Testis (tissue), 3 donors: Measurements from ENCODE around the gene ALDOA. TPM values are rescaled to one million over a fixed set of nuclear protein-coding genes. Genes with fewer than 3 reads are reported as not detected.

ENCODE experiments used
- DNase-seq: peaks from one replicate; pipeline ENCODE4 v3.0.0-alpha.2; 2019
- H3K27ac ChIP-seq, 2 donors: fragments of 200-600 bp; sonication (generic); one replicate each; pipeline ENCODE4 v1.5.1; 2019
- H3K27me3 ChIP-seq: fragments of 200-600 bp; sonication (generic); one replicate; pipeline ENCODE4 v1.5.1; 2019
- H3K36me3 ChIP-seq: fragments of 200-600 bp; sonication (generic); one replicate; pipeline ENCODE4 v1.5.1; 2017; ENCODE audit warnings: low read depth; ENCODE audit errors: missing control alignments
- H3K4me1 ChIP-seq: fragments of 200-600 bp; sonication (generic); one replicate; pipeline ENCODE4 v1.5.1; 2019
- H3K4me3 ChIP-seq, 2 donors: fragments of 200-600 bp; sonication (generic); one replicate each; pipeline ENCODE4 v1.5.1; 2017 to 2019
- H3K9me3 ChIP-seq: fragments of 200-600 bp; sonication (generic); one replicate; pipeline ENCODE4 v1.5.1; 2017
- POLR2A ChIP-seq: fragments of 450-650 bp; IDR thresholded peaks from one replicate; pipeline ENCODE4 v1.6.1; 2017; ENCODE audit warnings: antibody characterized with exemption, mild to moderate bottlenecking, moderate library complexity
- WGBS, 2 donors: methylation state at CpG; one replicate each; pipeline ENCODE4 v1.1.5; 2018; 5-methylcytosine and 5-hydroxymethylcytosine counted together
- intact Hi-C: fragments of 100-400 bp; cut with DNase I; formaldehyde crosslinking; loops from one replicate; pipeline ENCODE4 v1.15.1; 2023; ENCODE audit warnings: low total_unique reads
- polyA plus RNA-seq: library from polyadenylated mRNA; stranded (reverse); fragments of 350-450 nt; fragmentation: Illumina TruSeq; extraction: RNeasy Lipid Tissue Mini Kit (QIAGEN cat#74804); gene quantifications from one replicate; pipeline ENCODE4 v1.2.3, GENCODE V29; 2014; ENCODE audit warnings: low read depth, low replicate concordance; ENCODE audit not compliant: insufficient read depth
- total RNA-seq, 2 donors: library from RNA; depleted of rRNA; stranded (reverse); fragments of >200 nt; gene quantifications; one replicate each; pipeline ENCODE4 v1.2.3, GENCODE V29; 2016
- TF ChIP-seq, protein P1 (sequence below), 3 experiments: fragments of 450-650 bp in 2 of 3; fragments of 200-600 bp in 1 of 3; sonication (generic) in 1 of 3; IDR thresholded peaks; one replicate each; pipeline ENCODE4 v1.5.1; 2016 to 2019; ENCODE audit warnings: antibody characterized with exemption in 3 of 3, mild to moderate bottlenecking in 2 of 3, moderate library complexity in 1 of 3

The ALDOA gene
- total and polyA plus RNA-seq, 3 donors from 2014 or later, result 373 to 521 (median 467) TPM

DNA sequence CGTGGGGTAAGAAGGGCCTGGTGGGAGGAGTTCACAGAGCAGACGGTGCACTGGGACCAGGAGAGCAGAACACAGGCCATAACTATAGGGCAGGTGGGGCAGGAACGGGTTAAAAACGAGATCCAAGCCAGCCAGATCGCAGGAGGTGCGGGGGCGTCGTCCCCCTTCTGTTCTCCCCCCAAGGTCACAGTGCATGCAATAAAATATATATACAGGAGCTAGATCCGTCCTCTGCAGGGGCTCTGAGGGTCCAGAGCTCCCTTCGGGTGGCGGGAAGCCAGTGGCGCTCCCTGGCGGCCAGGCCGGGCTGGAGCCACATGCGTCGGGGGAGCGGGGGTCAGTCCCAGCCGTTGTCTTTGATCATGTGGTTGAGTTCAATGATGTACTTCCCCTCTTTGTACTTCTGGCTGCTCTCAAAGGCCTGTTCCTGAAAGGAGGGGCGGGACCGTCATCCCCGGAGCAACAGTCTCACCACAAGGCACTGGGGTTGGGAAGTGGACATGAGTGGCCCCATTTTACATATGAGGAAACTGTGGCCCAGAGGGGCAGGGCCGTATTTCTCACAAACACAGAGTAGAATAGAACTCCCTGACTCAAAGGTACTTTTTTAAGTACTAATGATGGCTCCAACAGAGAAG lies 26.9 kb downstream of the ALDOA start:
- no peaks in the 10 kb centered on the region for H3K27me3 ChIP-seq
- H3K27ac ChIP-seq, result peak overlapping the region; percentile 68 to 91
- H3K36me3 ChIP-seq, result no peaks in the 10 kb centered on the region
- 8 to 9% methylated on average over 13 to 22 of the region's 22 CpGs for WGBS, 2 donors
- H3K4me1 ChIP-seq, result peaks cover 33% of the 10 kb centered on the region
- no peak for TF ChIP-seq POLR2A
- TF ChIP-seq, protein P1, sequence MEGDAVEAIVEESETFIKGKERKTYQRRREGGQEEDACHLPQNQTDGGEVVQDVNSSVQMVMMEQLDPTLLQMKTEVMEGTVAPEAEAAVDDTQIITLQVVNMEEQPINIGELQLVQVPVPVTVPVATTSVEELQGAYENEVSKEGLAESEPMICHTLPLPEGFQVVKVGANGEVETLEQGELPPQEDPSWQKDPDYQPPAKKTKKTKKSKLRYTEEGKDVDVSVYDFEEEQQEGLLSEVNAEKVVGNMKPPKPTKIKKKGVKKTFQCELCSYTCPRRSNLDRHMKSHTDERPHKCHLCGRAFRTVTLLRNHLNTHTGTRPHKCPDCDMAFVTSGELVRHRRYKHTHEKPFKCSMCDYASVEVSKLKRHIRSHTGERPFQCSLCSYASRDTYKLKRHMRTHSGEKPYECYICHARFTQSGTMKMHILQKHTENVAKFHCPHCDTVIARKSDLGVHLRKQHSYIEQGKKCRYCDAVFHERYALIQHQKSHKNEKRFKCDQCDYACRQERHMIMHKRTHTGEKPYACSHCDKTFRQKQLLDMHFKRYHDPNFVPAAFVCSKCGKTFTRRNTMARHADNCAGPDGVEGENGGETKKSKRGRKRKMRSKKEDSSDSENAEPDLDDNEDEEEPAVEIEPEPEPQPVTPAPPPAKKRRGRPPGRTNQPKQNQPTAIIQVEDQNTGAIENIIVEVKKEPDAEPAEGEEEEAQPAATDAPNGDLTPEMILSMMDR (IDR thresholded peaks at IDR 0.05), result peak in 2 of 3 experiments; percentile 40 to 44
- no peaks in the 10 kb centered on the region for H3K9me3 ChIP-seq
- peak; percentile 76 for DNase-seq
- intact Hi-C loops, result no loop called here
- peak overlapping the region; percentile 61 to 70 for H3K4me3 ChIP-seq

DNA sequence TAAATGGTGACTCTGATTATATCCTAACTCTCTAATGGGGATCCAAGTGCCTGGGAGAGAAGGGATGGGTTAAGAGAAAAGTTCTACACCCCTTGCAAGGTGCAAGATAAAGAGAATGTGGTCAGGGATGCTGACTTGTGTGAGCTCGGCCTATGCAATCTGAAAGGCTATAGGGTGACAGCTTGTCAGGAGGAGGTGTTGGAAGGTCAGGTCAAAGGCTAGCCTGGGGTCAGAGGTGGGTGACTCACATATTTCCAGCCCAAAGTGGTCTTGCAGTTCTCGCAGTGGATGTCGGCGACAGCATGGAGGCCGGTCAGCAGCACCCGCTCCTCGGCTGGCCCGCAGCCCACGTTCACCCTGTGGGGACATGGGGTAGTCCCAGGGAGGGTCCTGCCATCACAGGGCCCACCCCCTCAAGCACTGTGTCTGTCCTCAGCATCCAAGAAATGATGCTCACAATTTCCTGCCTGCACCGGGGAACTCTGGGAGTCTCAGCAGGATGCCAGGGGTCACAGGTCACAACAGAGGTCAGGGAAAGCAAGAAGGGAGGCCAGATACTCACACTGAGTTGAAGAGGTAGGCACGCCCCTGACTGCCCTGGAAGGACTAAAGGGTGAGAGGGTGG lies 29.1 kb downstream of the ALDOA start:
- H3K4me1 ChIP-seq, result peaks cover 33% of the 10 kb centered on the region
- no peaks in the 10 kb centered on the region for H3K9me3 ChIP-seq
- intact Hi-C loops, result no loop called here
- peak overlapping the region; percentile 81 to 82 for H3K4me3 ChIP-seq
- DNase-seq, result no peak
- TF ChIP-seq, protein P1 (IDR thresholded peaks at IDR 0.05), result no peak
- TF ChIP-seq POLR2A, result no peak
- peak overlapping the region; percentile 95 for H3K27ac ChIP-seq
- no peaks in the 10 kb centered on the region for H3K36me3 ChIP-seq
- no peaks in the 10 kb centered on the region for H3K27me3 ChIP-seq
- WGBS, 2 donors, result 55 to 78% methylated on average over 5 to 11 of the region's 11 CpGs

GRCh38 chr16:30095166-30096078 lies 29.9 kb downstream of the ALDOA start:
- WGBS, 2 donors, result 10% methylated on average over 7 to 30 of the region's 47 CpGs

DNA sequence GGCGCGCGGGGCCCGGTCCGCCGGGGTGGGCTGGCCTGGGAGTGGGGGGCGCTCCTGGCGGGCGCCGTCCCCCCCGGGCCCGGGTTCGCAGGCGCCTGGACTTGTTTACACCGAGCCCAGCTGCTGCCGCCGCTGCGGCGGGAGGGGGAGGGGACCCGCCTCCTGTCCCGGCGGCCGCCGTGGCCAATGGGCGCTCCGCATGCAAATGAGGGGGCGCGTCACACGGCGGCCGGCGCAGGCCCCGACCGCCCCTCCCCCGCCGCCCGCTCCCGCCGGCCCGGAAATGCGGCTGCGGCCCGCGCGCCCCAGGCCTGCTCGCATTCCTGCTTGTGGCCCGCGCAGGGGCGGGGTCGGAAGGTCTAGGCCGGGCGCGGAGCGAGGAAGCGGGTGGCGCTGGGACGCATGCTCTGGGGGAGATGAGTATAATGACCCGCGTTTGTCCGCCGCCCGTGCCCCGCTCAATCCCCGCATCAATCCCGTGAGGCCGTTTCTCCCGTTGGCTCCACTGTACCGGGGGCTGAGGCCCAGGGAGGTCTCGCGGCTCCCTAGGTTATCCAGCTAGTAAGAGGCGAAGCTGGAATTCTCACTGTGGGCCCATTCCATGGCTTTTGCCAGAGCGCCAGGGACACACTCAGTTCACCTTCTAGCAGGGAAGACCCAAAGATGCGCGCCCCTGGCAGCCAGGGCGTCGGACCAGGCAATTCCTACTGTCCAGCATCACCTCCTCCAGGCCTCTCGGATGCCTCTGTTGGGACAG lies 30.7 kb downstream of the ALDOA start, which contains the start of gene YPEL3:
Gene YPEL3, minus strand, starts transcription at position 109 of the 757 bp plus-strand sequence. CDS start 731 bp downstream, outside the sequence.
- no peaks in the 10 kb centered on the region for H3K9me3 ChIP-seq
- peak; percentile 95 for DNase-seq
- H3K36me3 ChIP-seq, result no peaks in the 10 kb centered on the region
- TF ChIP-seq, protein P1 (IDR thresholded peaks at IDR 0.05), result no peak
- peak; percentile 21 for TF ChIP-seq POLR2A
- no peaks in the 10 kb centered on the region for H3K27me3 ChIP-seq
- H3K4me1 ChIP-seq, result peaks cover 24% of the 10 kb centered on the region
- WGBS, 2 donors, result 10 to 27% methylated on average over 16 to 26 of the region's 77 CpGs
- peak within 1 kb of the TSS; percentile 95 for H3K27ac ChIP-seq
- intact Hi-C loops, result no loop called here
- peak within 1 kb of the TSS; percentile 81 to 82 for H3K4me3 ChIP-seq

More at GRCh38 chr16:30095166-30096078, 29.9 kb downstream of the ALDOA start:
- H3K4me1 ChIP-seq, result peaks cover 32% of the 10 kb centered on the region
- H3K4me3 ChIP-seq, result peak overlapping the region; percentile 81 to 82
- H3K36me3 ChIP-seq, result no peaks in the 10 kb centered on the region
- DNase-seq, result no peak
- H3K27ac ChIP-seq, result peak overlapping the region; percentile 95
- intact Hi-C loops, result no loop called here
- no peak for TF ChIP-seq POLR2A
- TF ChIP-seq, protein P1 (IDR thresholded peaks at IDR 0.05), result no peak
- H3K27me3 ChIP-seq, result no peaks in the 10 kb centered on the region
- no peaks in the 10 kb centered on the region for H3K9me3 ChIP-seq
